Pons (tissue), 1 donor: ENCODE data around the gene CD70.
"Not testable (repeated sequence)": the region's sequence is repeated elsewhere in the genome, so short reads cannot be mapped to it uniquely, and the experiment has no call there.

Experiments used
- DNase-seq: peaks from one replicate; pipeline ENCODE4 v3.0.0-alpha.2; 2016; ENCODE audit warnings: low spot score

Gene CD70

GRCh38 chr19:6570764-6571163, 20.2 kb downstream of the CD70 start:
- DNase-seq = no peak

- DNase-seq = no peak
Measured at GRCh38 chr19:6568816-6569215, 22.1 kb downstream of the CD70 start.

- no peak for DNase-seq
Measured at GRCh38 chr19:6568010-6568526, 22.9 kb downstream of the CD70 start.

- not testable (repeated sequence) for DNase-seq
Measured at GRCh38 chr19:6566727-6567126, 24.2 kb downstream of the CD70 start.

- DNase-seq = no peak
Measured at GRCh38 chr19:6564393-6564792, 26.6 kb downstream of the CD70 start.

- DNase-seq = not testable (repeated sequence)
Measured at GRCh38 chr19:6562437-6562836, 28.5 kb downstream of the CD70 start.

GRCh38 chr19:6556480-6557195, 34.3 kb downstream of the CD70 start:
- DNase-seq = no peak

- DNase-seq = no peak
Measured at GRCh38 chr19:6556043-6556449, 34.9 kb downstream of the CD70 start.

GRCh38 chr19:6551607-6552450, 39.1 kb downstream of the CD70 start:
- DNase-seq = no peak

- no peak for DNase-seq
Measured at GRCh38 chr19:6551091-6551490, 39.9 kb downstream of the CD70 start.

GRCh38 chr19:6550679-6551078, 40.3 kb downstream of the CD70 start:
- not testable (repeated sequence) for DNase-seq

- no peak for DNase-seq
Measured at GRCh38 chr19:6543866-6544347, 47.0 kb downstream of the CD70 start.

- no peak for DNase-seq
Measured at GRCh38 chr19:6540918-6541689, 49.8 kb downstream of the CD70 start.

GRCh38 chr19:6539514-6539913, 51.4 kb downstream of the CD70 start:
- DNase-seq = no peak
